22Rv1 (cell line): ENCODE measurements around the gene SCP2D1.

Source experiments
- H3K27ac ChIP-seq: fragments of 450-650 bp; 2 replicates; pipeline ENCODE4 v1.5.1; 2017
- ZFX ChIP-seq: fragments of 450-650 bp; IDR thresholded peaks from 2 replicates; pipeline ENCODE4 v1.6.1; 2017; ENCODE audit warnings: antibody characterized with exemption, borderline replicate concordance
- TF ChIP-seq, protein P1 (sequence below): fragments of 450-650 bp; IDR thresholded peaks from 2 replicates; pipeline ENCODE4 v1.5.1; 2017; ENCODE audit warnings: mild to moderate bottlenecking

SCP2D1 gene

DNA sequence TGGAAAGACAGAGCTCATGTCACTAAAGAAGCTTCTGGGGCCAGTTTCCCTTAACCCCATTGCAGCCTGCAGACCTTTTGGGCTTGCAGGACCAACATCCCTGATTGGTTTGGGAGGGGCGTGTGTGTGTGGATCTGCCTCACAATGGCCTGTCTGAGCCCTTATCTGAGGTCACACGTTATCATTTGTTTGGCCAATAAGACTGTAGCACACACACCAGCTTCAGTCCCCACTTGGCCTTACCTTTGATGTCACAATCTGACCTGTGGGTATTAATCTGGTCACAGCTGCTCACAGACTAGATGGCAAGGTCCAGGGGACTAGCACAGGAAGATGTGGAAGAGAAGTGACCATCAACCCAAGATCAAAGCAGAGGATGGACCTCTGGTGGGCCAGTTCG, at the start of gene SCP2D1:
SCP2D1 (plus strand) TSS at position 301 of the 400 bp plus-strand sequence; CDS start at position 334, 33 bp downstream.
- H3K27ac ChIP-seq, result no peak within 1 kb of the TSS
- TF ChIP-seq, protein P1, sequence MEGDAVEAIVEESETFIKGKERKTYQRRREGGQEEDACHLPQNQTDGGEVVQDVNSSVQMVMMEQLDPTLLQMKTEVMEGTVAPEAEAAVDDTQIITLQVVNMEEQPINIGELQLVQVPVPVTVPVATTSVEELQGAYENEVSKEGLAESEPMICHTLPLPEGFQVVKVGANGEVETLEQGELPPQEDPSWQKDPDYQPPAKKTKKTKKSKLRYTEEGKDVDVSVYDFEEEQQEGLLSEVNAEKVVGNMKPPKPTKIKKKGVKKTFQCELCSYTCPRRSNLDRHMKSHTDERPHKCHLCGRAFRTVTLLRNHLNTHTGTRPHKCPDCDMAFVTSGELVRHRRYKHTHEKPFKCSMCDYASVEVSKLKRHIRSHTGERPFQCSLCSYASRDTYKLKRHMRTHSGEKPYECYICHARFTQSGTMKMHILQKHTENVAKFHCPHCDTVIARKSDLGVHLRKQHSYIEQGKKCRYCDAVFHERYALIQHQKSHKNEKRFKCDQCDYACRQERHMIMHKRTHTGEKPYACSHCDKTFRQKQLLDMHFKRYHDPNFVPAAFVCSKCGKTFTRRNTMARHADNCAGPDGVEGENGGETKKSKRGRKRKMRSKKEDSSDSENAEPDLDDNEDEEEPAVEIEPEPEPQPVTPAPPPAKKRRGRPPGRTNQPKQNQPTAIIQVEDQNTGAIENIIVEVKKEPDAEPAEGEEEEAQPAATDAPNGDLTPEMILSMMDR, result no peak
- no peak for TF ChIP-seq ZFX

DNA sequence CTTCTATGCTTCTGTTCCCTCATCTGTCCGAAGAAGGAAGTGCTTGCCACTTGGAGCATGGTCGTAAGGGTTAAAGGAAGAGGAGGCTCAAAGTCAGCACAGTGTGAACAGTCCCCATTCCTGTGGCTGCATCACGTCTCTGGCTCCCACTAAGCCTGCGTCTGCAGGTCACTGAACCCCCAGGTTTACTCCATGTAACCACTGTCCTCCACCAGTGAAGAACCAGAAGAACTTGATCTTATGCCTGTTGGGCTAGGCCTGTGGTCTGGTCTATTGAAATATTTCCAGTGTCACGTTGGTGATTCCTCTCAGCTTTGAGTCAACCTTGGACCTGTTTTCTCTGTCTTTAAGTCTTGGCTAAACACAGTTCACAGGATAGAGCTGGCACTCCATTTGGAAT, 45.9 kb upstream of the SCP2D1 start:
- no peak overlapping the region for H3K27ac ChIP-seq
- no peak for TF ChIP-seq ZFX
- TF ChIP-seq, protein P1, result no peak

DNA sequence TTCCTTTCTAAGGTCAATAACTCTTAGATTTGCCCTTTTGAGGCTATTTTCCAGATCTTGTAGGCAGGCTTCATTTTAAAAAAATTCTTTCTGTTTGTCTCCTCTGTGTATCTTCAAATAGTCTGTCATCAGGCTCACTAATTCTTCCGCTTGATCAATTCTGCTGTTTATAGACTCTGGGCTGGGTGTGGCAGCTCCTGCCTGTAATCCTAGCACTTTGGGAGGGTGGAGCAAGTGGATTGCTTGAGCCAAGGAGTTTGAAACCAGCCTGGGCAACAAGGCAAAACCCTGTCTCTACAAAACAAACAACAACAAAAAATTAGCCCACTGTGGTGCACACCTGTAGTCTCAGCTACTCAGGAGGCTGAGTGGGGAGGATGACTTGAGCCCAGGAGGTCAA, 40.0 kb upstream of the SCP2D1 start:
- H3K27ac ChIP-seq, result no peak overlapping the region
- TF ChIP-seq ZFX, result no peak
- TF ChIP-seq, protein P1, result no peak

DNA sequence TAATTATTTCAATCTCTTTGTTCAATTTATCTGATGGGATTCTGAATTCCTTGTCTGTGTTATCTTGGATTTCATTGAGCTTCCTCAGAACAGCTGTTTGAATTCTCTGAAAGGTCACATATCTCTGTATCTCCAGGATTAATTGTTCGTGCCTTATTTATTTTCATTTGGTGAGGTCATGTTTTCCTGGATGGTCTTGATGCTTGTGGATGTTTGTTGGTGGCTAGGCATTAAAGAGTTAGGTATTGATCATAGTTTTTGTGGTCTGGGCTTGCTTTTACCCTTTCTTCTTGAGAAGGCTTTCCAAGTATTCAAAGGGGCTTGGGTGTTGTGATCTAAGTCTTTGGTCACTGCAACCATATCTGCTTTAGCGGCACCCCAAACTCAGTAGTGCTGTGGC, 39.4 kb upstream of the SCP2D1 start:
- TF ChIP-seq, protein P1, result no peak
- no peak for TF ChIP-seq ZFX
- H3K27ac ChIP-seq, result no peak overlapping the region

DNA sequence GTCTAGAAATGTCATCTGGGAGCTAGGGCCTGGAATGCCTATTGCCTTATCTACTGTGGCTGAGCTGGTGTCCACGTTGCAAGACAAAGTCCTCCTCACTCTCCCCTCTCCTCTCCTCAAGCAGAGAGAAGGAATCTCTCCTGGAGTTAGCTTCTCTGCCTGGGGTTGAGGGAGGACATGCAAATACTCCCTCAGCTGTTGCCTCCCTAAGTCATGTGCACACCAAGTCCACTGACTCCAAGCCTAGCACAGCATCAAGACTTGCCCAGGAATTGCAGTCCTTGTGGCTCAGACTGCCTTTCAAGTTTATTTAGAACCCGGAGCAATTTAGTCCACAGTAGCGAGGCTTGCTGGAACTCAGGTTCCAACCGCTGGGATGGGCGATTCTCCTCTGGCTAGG, 38.0 kb upstream of the SCP2D1 start:
- H3K27ac ChIP-seq, result no peak overlapping the region
- TF ChIP-seq ZFX, result no peak
- TF ChIP-seq, protein P1, result no peak

DNA sequence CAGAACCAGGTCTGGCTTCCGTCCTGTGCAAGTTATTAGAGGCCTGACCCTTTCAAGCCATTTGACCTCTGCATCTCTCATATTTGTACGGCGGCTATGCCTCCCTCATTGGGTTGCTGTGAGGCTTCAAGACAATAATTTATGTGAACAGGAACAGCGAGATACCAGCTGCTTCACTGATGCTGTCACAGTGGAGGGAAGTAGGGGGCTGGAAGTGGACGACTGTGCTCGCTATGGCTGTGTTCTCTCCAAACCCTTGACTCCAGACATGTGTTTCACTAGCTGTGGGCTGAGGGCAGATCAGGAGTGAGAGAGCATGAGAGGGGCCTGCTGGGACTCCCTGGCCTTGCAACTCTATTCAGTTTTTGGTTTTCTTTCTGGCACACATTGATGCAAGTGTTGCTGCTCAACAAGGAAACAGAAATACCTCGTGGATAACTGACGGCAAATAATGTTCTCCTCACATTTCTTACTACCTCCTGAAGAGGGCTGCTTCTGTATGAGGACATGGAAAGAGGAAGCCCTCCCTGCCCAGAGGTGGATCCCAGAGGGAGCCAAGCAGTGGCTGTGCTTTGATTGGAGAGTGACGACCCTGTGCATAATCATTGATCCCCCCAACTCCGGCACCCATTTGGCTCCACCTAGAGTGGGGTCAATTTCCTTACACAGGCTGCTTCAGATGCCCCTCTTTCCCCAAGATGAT, 34.7 kb upstream of the SCP2D1 start:
- no peak for TF ChIP-seq ZFX
- TF ChIP-seq, protein P1, result no peak
- H3K27ac ChIP-seq, result no peak overlapping the region

DNA sequence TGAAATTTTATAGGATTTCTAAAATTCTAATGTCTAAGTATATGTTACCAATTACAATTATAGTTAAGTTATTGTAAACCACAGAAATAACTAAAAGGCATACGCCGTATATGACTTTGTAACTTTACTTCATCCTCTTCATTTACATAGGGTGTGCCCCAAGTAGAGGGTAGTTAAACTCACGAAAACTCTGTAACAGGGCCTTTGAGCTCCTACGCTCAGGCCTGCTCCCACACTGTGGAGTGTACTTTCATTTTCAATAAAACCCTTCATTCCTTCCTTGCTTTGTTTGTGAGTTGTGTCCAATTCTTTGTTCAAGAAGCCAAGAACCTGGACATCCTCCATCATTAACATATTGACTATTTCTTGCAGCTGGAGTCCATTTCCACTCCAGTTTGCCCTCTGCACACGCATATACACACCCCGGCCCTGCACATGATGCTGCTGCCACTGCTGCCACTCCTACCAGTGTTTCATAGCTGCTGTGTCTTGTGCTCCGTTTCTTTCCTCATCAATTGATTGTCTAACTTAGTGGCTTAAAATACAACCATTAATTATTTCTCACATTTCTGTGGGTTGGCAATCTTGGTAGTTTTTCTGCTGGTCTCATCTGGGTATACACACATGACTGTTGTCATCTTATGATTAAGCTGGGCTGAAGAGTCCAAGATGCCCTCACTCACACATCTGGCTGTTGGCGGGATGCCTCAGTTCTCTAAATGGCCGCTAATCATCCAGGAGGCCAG, 33.0 kb upstream of the SCP2D1 start:
- no peak overlapping the region for H3K27ac ChIP-seq
- TF ChIP-seq ZFX, result no peak
- TF ChIP-seq, protein P1, result no peak
